Measurements from ENCODE around the gene ARHGAP25. TPM values are rescaled to one million over a fixed set of nuclear protein-coding genes. Genes with fewer than 3 reads are reported as not detected.
A peak's percentile ranks its signal among the peaks of the same experiment; 100 is the strongest.

The ARHGAP25 gene
- total and polyA plus RNA-seq, 4 donors: 3.5 to 7.0 (median 5.3) TPM

- TF ChIP-seq, protein P1, sequence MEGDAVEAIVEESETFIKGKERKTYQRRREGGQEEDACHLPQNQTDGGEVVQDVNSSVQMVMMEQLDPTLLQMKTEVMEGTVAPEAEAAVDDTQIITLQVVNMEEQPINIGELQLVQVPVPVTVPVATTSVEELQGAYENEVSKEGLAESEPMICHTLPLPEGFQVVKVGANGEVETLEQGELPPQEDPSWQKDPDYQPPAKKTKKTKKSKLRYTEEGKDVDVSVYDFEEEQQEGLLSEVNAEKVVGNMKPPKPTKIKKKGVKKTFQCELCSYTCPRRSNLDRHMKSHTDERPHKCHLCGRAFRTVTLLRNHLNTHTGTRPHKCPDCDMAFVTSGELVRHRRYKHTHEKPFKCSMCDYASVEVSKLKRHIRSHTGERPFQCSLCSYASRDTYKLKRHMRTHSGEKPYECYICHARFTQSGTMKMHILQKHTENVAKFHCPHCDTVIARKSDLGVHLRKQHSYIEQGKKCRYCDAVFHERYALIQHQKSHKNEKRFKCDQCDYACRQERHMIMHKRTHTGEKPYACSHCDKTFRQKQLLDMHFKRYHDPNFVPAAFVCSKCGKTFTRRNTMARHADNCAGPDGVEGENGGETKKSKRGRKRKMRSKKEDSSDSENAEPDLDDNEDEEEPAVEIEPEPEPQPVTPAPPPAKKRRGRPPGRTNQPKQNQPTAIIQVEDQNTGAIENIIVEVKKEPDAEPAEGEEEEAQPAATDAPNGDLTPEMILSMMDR (IDR thresholded peaks at IDR 0.05; ENCODE audit: low read depth, low read length, missing input control): no peak
- TF ChIP-seq JUND (IDR thresholded peaks at IDR 0.05): no peak
- Histone ChIP-seq H3K4me1 (ENCODE audit: control insufficient read depth in 4 of 4, insufficient read depth in 4 of 4, low read length in 3 of 4) (peaks cover 0 to 3% (median under 1%) of the 10 kb centered on the region in 4 donors), H3K9me3 (ENCODE audit: control insufficient read depth in 4 of 4, low read length in 3 of 4) (no peaks in the 10 kb centered on the region), H3K36me3 (ENCODE audit: control insufficient read depth in 4 of 4, insufficient read depth in 3 of 4, low read depth in 1 of 4, low read length in 3 of 4) (no peaks in the 10 kb centered on the region), H3K9ac (ENCODE audit: low read depth in 1 of 2, low read length in 2 of 2) (peak overlapping the region in 1 of 2 donors; percentile 19), H3K4me3 (ENCODE audit: low read depth in 1 of 3, low read length in 3 of 3) (no peak overlapping the region), H3K27ac (ENCODE audit: low read depth in 1 of 2, low read length in 2 of 2) (no peak overlapping the region), H3K27me3 (ENCODE audit: control insufficient read depth in 4 of 4, insufficient read depth in 4 of 4, low read length in 3 of 4) (no peaks in the 10 kb centered on the region)
- no peak for DNase-seq (ENCODE audit: low spot score)
These were observed 45.0 kb downstream of the ARHGAP25 start for GRCh38 chr2:68779595-68779994.

- no peak overlapping the region for H3K4me3 ChIP-seq (ENCODE audit: low read depth in 1 of 3, low read length in 3 of 3)
- H3K9ac ChIP-seq (ENCODE audit: low read depth in 1 of 2, low read length in 2 of 2): no peak overlapping the region
- H3K27ac ChIP-seq (ENCODE audit: low read depth in 1 of 2, low read length in 2 of 2): peak overlapping the region in 1 of 2 donors; percentile 12
- H3K27me3 ChIP-seq (ENCODE audit: control insufficient read depth in 4 of 4, insufficient read depth in 4 of 4, low read length in 3 of 4): no peaks in the 10 kb centered on the region
- no peaks in the 10 kb centered on the region for H3K9me3 ChIP-seq (ENCODE audit: control insufficient read depth in 4 of 4, low read length in 3 of 4)
- WGBS: 70% methylated on average over 2 of the region's 2 CpGs
- H3K4me1 ChIP-seq (ENCODE audit: control insufficient read depth in 4 of 4, insufficient read depth in 4 of 4, low read length in 3 of 4): peaks cover 0 to 3% (median 0%) of the 10 kb centered on the region in 4 donors
- no peak for DNase-seq (ENCODE audit: low spot score)
- H3K36me3 ChIP-seq (ENCODE audit: control insufficient read depth in 4 of 4, insufficient read depth in 3 of 4, low read depth in 1 of 4, low read length in 3 of 4): peaks cover 0 to 5% (median 2%) of the 10 kb centered on the region in 4 donors
- no peak for TF ChIP-seq JUND (IDR thresholded peaks at IDR 0.05)
- TF ChIP-seq RAD21 (IDR thresholded peaks at IDR 0.05): no peak
- TF ChIP-seq HNF4A (conservative IDR thresholded peaks at IDR 0.05): no peak
- no peak for TF ChIP-seq NR2F2 (IDR thresholded peaks at IDR 0.05)
- TF ChIP-seq, protein P2, sequence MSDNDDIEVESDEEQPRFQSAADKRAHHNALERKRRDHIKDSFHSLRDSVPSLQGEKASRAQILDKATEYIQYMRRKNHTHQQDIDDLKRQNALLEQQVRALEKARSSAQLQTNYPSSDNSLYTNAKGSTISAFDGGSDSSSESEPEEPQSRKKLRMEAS (IDR thresholded peaks at IDR 0.05): no peak
- TF ChIP-seq GABPA (IDR thresholded peaks at IDR 0.05 in 1 of 2, conservative IDR thresholded peaks at IDR 0.05 in 1 of 2): no peak
- TF ChIP-seq RXRA (IDR thresholded peaks at IDR 0.05): no peak
- TF ChIP-seq SP1 (IDR thresholded peaks at IDR 0.05): no peak
- TF ChIP-seq YY1 (IDR thresholded peaks at IDR 0.05): no peak
- no peak for TF ChIP-seq ATF3 (IDR thresholded peaks at IDR 0.05)
- no peak for TF ChIP-seq TAF1 (conservative IDR thresholded peaks at IDR 0.05)
- TF ChIP-seq FOXA1 (IDR thresholded peaks at IDR 0.05): no peak
- TF ChIP-seq, protein P1 (IDR thresholded peaks at IDR 0.05; ENCODE audit: low read depth, low read length, missing input control): no peak
- TF ChIP-seq REST (IDR thresholded peaks at IDR 0.05): no peak
- TF ChIP-seq EGR1 (IDR thresholded peaks at IDR 0.05; ENCODE audit: low read depth in 2 of 2): no peak
- TF ChIP-seq, protein P3, sequence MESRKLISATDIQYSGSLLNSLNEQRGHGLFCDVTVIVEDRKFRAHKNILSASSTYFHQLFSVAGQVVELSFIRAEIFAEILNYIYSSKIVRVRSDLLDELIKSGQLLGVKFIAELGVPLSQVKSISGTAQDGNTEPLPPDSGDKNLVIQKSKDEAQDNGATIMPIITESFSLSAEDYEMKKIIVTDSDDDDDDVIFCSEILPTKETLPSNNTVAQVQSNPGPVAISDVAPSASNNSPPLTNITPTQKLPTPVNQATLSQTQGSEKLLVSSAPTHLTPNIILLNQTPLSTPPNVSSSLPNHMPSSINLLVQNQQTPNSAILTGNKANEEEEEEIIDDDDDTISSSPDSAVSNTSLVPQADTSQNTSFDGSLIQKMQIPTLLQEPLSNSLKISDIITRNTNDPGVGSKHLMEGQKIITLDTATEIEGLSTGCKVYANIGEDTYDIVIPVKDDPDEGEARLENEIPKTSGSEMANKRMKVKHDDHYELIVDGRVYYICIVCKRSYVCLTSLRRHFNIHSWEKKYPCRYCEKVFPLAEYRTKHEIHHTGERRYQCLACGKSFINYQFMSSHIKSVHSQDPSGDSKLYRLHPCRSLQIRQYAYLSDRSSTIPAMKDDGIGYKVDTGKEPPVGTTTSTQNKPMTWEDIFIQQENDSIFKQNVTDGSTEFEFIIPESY (IDR thresholded peaks at IDR 0.05): no peak
- no peak for TF ChIP-seq HNF4G (IDR thresholded peaks at IDR 0.05)
- no peak for TF ChIP-seq FOXA2 (IDR thresholded peaks at IDR 0.05)
These were observed 49.6 kb downstream of the ARHGAP25 start for GRCh38 chr2:68784188-68784587.
